HAP-1 (cell line): ENCODE data around the gene NLN.
"Not testable (repeated sequence)": the region's sequence is repeated elsewhere in the genome, so short reads cannot be mapped to it uniquely, and the experiment has no call there.

Source experiments
- DNase-seq, 2 experiments: peaks; one replicate each; pipeline ENCODE4 v3.0.0-alpha.2; 2016 to 2020; ENCODE audit warnings: low spot score in 2 of 2
- H3K27me3 ChIP-seq: fragments of 250-450 bp; sonication (Bioruptor Pico); 2 replicates; pipeline ENCODE4 v1.5.1; 2020; ENCODE audit warnings: low read depth, mild to moderate bottlenecking, moderate library complexity
- H3K36me3 ChIP-seq: fragments of 250-450 bp; sonication (Bioruptor Pico); replicated peaks from 2 replicates; pipeline ENCODE4 v1.5.1; 2020; ENCODE audit warnings: mild to moderate bottlenecking
- H3K4me1 ChIP-seq: fragments of 250-450 bp; sonication (Bioruptor Pico); 2 replicates; pipeline ENCODE4 v1.5.1; 2020; ENCODE audit warnings: mild to moderate bottlenecking
- H3K4me3 ChIP-seq: fragments of 250-450 bp; sonication (Bioruptor Pico); 2 replicates; pipeline ENCODE4 v1.5.1; 2020; ENCODE audit warnings: mild to moderate bottlenecking, moderate library complexity
- H3K9me3 ChIP-seq: fragments of 250-450 bp; sonication (Bioruptor Pico); 2 replicates; pipeline ENCODE4 v1.5.1; 2020; ENCODE audit warnings: mild to moderate bottlenecking, moderate library complexity
- in situ Hi-C: fragments of 300-500 bp; cut with MboI; formaldehyde crosslinking; loops from 3 replicates; pipeline ENCODE4 v1.14.3; 2020; ENCODE audit warnings: low sequenced_read_pairs, inconsistent platforms, mixed read lengths

Gene NLN

GRCh38 chr5:65796751-65797316 lies 74.8 kb downstream of the NLN start:
- in situ Hi-C loops: no loop called here
- no peaks in the 10 kb centered on the region for H3K27me3 ChIP-seq
- no peak overlapping the region for H3K4me3 ChIP-seq
- DNase-seq: no peak
- H3K4me1 ChIP-seq: peaks cover 20% of the 10 kb centered on the region
- H3K9me3 ChIP-seq: no peaks in the 10 kb centered on the region
- H3K36me3 ChIP-seq: no peaks in the 10 kb centered on the region; the same call in 1 of the 2 replicates

- Histone ChIP-seq H3K27me3 (no peaks in the 10 kb centered on the region), H3K4me1 (peaks cover 14% of the 10 kb centered on the region), H3K9me3 (peaks cover 1% of the 10 kb centered on the region; the same call in 1 of the 2 replicates), H3K4me3 (no peak overlapping the region), H3K36me3 (peaks cover 2% of the 10 kb centered on the region)
- no peak for DNase-seq
- in situ Hi-C loops: no loop called here
These were observed 75.5 kb downstream of the NLN start for GRCh38 chr5:65797481-65797880.

DNA sequence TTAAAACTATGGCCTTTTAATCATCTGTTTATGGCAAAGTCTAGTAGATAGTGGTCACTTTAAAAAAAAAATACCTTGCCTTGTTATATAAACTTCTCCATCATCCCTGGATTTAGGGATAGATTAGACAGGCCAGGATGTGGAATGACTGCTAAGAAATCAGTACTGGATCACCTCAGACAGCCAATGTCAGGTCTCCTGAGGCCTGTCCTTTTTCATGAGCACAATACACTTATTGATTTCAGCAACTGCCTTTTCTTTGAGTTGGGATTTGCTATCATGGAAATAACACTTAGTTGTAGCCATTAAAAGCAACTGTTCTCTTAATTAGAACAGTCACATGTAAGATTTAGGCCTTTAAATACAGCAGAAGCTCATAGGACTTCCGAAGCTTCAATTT lies 77.9 kb downstream of the NLN start:
- no peak for DNase-seq
- in situ Hi-C loops: no loop called here
- H3K9me3 ChIP-seq: peaks cover 9% of the 10 kb centered on the region; the same call in 1 of the 2 replicates
- H3K4me3 ChIP-seq: no peak overlapping the region
- no peaks in the 10 kb centered on the region for H3K27me3 ChIP-seq
- peaks cover 9% of the 10 kb centered on the region for H3K4me1 ChIP-seq
- peaks cover 3% of the 10 kb centered on the region; the same call in 1 of the 2 replicates for H3K36me3 ChIP-seq

DNA sequence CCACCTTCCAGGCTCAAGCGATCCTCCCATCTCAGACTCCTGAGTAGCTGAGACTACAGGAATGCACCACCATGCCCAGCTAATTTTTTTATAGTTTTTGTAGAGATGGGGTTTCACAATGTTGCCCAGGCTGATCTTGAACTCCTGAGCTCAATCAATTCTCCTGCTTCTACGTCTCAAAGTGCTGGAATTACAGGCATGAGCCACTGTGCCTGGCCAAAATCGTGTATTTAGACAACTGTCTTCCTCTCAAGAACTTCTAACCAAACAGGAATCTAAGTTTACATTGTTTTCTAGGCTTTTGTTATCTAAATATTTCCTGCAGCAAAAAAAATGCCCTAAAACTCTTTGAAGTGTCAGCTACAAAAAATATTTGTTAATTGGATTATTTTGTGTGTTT lies 78.8 kb downstream of the NLN start:
- in situ Hi-C loops: no loop called here
- no peaks in the 10 kb centered on the region for H3K27me3 ChIP-seq
- peaks cover 9% of the 10 kb centered on the region; the same call in 1 of the 2 replicates for H3K9me3 ChIP-seq
- peaks cover 3% of the 10 kb centered on the region; the same call in 1 of the 2 replicates for H3K36me3 ChIP-seq
- H3K4me3 ChIP-seq: no peak overlapping the region
- DNase-seq: no peak
- H3K4me1 ChIP-seq: peaks cover 9% of the 10 kb centered on the region

DNA sequence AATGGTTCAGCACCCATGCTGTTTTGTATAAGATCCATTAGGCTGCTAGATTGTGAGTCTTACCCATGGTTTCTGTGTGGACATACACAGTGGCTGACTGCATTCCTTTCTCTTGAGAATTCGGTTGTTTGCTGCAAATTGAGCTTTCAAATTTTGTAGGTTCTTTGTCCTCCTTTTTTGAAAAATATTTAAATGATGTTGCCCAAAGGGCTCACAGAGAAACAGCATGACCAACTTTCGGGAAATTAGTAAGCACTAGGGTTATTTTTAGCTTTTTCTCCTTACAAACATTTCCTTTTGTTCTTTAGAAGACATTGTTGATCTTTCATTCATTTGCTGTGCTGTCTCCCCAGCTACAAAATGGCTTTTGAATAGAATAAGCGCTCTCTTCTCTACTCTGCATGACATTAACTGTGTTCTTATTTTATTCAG lies 79.4 kb downstream of the NLN start:
- Histone ChIP-seq H3K27me3 (no peaks in the 10 kb centered on the region), H3K36me3 (peaks cover 3% of the 10 kb centered on the region), H3K9me3 (peaks cover 9% of the 10 kb centered on the region; the same call in 1 of the 2 replicates), H3K4me1 (peaks cover 9% of the 10 kb centered on the region), H3K4me3 (no peak overlapping the region)
- DNase-seq: peak in 1 of 2 experiments; percentile 58
- in situ Hi-C loops: no loop called here

DNA sequence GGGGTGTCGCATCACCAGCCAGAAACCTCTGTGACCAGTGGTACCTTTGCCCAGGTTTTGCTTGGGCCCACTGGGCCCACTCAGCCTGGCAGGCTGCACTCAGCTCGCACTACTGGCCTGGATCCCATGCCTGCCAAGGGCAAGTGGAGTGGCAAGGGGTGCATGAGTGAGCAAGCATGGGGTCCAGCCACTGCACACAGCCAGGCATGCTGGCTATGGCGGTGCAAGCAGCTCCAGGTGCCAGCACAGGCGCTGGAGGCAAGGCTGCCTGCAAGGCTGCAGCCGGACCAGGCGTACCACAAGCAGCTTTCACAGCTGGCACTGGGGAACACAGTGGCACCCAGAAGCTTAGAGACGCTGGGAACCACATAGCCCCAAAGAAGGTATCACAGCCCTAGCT lies 80.1 kb downstream of the NLN start:
- Histone ChIP-seq H3K36me3 (peaks cover 3% of the 10 kb centered on the region), H3K4me3 (no peak overlapping the region), H3K27me3 (no peaks in the 10 kb centered on the region), H3K4me1 (peaks cover 9% of the 10 kb centered on the region), H3K9me3 (peaks cover 9% of the 10 kb centered on the region; the same call in 1 of the 2 replicates)
- no peak for DNase-seq
- in situ Hi-C loops: no loop called here

DNA sequence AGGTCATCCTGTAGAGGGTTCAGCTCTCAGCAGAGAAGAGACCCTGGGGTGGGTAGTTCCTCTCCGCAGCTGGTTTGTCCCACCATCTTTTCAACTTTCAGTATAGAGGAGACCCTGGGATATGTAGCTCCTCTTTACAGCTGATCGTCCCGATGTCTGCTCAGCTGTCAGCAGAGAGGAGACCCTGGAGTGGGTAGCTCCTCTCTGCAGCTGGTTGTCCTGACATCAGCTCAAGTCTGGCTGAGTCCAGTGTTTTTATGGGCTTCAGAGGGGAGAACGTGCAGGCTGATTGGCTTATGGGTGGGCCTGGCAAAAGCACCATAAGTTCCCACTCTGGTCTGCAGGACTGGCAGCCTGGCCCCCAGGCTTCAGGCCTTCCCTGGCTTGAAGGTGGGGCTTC lies 80.8 kb downstream of the NLN start:
- Histone ChIP-seq H3K4me3 (no peak overlapping the region), H3K4me1 (peaks cover 9% of the 10 kb centered on the region), H3K36me3 (peaks cover 3% of the 10 kb centered on the region), H3K27me3 (no peaks in the 10 kb centered on the region), H3K9me3 (peaks cover 9% of the 10 kb centered on the region; the same call in 1 of the 2 replicates)
- in situ Hi-C loops: no loop called here
- no peak for DNase-seq

GRCh38 chr5:65803699-65804391 lies 81.8 kb downstream of the NLN start:
- in situ Hi-C loops: no loop called here
- no peak overlapping the region for H3K4me3 ChIP-seq

GRCh38 chr5:65805089-65805488 lies 83.1 kb downstream of the NLN start:
- H3K27me3 ChIP-seq: no peaks in the 10 kb centered on the region
- no peak overlapping the region for H3K4me3 ChIP-seq
- in situ Hi-C loops: no loop called here
- H3K36me3 ChIP-seq: peaks cover 9% of the 10 kb centered on the region
- peaks cover 9% of the 10 kb centered on the region; the same call in 1 of the 2 replicates for H3K9me3 ChIP-seq
- DNase-seq: no peak
- H3K4me1 ChIP-seq: peaks cover 9% of the 10 kb centered on the region

More at GRCh38 chr5:65803699-65804391, 81.8 kb downstream of the NLN start:
- Histone ChIP-seq H3K9me3 (peaks cover 9% of the 10 kb centered on the region; the same call in 1 of the 2 replicates), H3K4me1 (peaks cover 9% of the 10 kb centered on the region), H3K27me3 (no peaks in the 10 kb centered on the region), H3K36me3 (peaks cover 3% of the 10 kb centered on the region)
- no peak for DNase-seq

- H3K4me1 ChIP-seq: not testable (repeated sequence)
These were observed 85.5 kb downstream of the NLN start for GRCh38 chr5:65807494-65807893.

GRCh38 chr5:65808251-65808741 lies 86.3 kb downstream of the NLN start:
- in situ Hi-C loops: no loop called here
- no peak for DNase-seq
- H3K9me3 ChIP-seq: no peaks in the 10 kb centered on the region; the same call in 1 of the 2 replicates
- no peaks in the 10 kb centered on the region for H3K4me1 ChIP-seq
- H3K36me3 ChIP-seq: peaks cover 17% of the 10 kb centered on the region
- H3K27me3 ChIP-seq: no peaks in the 10 kb centered on the region
- H3K4me3 ChIP-seq: no peak overlapping the region

More at GRCh38 chr5:65807494-65807893, 85.5 kb downstream of the NLN start:
- peaks cover 18% of the 10 kb centered on the region for H3K36me3 ChIP-seq
- H3K27me3 ChIP-seq, in situ Hi-C loops, DNase-seq, H3K9me3 ChIP-seq, H3K4me3 ChIP-seq: not testable (repeated sequence)

- Histone ChIP-seq H3K4me3 (no peak overlapping the region), H3K9me3 (no peaks in the 10 kb centered on the region), H3K4me1 (no peaks in the 10 kb centered on the region), H3K27me3 (no peaks in the 10 kb centered on the region), H3K36me3 (peaks cover 17% of the 10 kb centered on the region)
- no peak for DNase-seq
- in situ Hi-C loops: no loop called here
These were observed 86.8 kb downstream of the NLN start for GRCh38 chr5:65808818-65809217.

DNA sequence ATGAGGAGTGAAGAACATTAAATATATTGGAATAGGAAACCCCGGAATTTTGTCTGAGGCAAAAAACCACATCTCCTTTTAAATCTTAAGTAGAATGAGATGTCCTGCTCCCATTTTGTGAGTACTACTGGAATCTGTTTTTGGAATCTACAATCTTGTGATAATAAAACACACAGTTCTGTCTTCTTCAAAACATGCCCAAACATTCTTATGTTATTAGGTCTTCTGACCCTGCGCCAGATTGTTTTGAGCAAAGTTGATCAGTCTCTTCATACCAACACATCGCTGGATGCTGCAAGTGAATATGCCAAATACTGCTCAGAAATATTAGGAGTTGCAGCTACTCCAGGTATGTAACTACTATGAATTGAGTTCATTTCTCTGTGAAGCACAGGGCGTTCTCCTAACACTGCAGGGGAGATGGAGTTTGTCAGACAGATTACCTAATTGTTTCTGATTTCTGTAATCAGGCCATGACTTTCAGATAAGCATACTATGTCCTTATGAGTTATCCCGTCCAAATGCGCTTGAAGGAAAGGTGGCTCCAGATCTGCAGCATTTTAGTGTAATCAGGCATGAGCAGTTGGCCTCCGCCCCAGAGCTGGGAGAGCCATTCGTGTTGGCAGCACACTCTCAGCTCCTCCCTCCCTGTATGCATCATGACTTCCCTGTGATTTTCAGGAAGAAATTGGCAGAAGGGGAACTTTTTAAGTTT lies 88.0 kb downstream of the NLN start:
- in situ Hi-C loops: no loop called here
- Histone ChIP-seq H3K9me3 (no peaks in the 10 kb centered on the region), H3K36me3 (peaks cover 17% of the 10 kb centered on the region), H3K27me3 (no peaks in the 10 kb centered on the region), H3K4me3 (no peak overlapping the region), H3K4me1 (no peaks in the 10 kb centered on the region)
- no peak for DNase-seq

GRCh38 chr5:65811004-65811403 lies 89.0 kb downstream of the NLN start:
- DNase-seq: no peak
- no peaks in the 10 kb centered on the region for H3K9me3 ChIP-seq
- no peaks in the 10 kb centered on the region for H3K27me3 ChIP-seq
- H3K4me3 ChIP-seq: no peak overlapping the region
- H3K36me3 ChIP-seq: peaks cover 20% of the 10 kb centered on the region
- no peaks in the 10 kb centered on the region for H3K4me1 ChIP-seq
- in situ Hi-C loops: no loop called here
